Measurements from ENCODE around the gene TMEM131. TPM values are rescaled to one million over a fixed set of nuclear protein-coding genes. Genes with fewer than 3 reads are reported as not detected.
"Not testable (repeated sequence)": the region's sequence is repeated elsewhere in the genome, so short reads cannot be mapped to it uniquely, and the experiment has no call there.

TMEM131 gene
- total RNA-seq, 1 experiment from 2014 or later: 29.2 TPM

DNA sequence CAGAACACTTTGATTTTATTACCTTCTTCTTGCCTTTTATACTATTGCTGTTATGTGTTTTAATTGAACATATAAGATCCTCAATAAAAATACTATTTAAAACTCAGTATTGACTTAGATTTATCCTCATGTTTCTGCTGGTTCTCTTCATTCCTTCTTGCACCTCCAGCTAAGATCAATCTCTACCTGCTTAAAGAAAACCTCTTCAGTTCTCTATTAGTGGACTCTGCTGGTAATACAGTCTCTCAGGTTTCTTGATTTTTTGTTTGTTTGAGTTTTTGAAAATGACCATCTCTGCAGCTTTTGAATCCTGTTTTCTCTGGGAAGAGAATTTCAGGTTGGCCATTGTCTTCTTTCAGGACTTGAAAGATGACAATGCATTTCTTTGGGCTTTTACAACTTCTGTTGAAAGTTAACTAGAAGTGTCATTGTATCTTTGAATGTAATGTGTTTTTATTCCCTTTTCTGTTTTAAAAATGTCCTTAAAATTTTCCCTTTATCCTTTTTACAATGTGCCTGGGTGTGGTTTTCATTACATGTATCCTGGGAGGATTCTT, 29.8 kb upstream of the TMEM131 start:
- no peak overlapping the region for H3K4me3 Mint-ChIP-seq (ENCODE audit: low read depth, unreplicated experiment)
- no peak for DNase-seq
- no TSS peak for BruUV-seq (replicated peaks)
- no peaks in the 10 kb centered on the region for H3K9me3 Mint-ChIP-seq (ENCODE audit: low read depth, unreplicated experiment)
- peaks cover 46% of the 10 kb centered on the region for H3K27me3 Mint-ChIP-seq (ENCODE audit: unreplicated experiment)
- TF ChIP-seq, protein P1, sequence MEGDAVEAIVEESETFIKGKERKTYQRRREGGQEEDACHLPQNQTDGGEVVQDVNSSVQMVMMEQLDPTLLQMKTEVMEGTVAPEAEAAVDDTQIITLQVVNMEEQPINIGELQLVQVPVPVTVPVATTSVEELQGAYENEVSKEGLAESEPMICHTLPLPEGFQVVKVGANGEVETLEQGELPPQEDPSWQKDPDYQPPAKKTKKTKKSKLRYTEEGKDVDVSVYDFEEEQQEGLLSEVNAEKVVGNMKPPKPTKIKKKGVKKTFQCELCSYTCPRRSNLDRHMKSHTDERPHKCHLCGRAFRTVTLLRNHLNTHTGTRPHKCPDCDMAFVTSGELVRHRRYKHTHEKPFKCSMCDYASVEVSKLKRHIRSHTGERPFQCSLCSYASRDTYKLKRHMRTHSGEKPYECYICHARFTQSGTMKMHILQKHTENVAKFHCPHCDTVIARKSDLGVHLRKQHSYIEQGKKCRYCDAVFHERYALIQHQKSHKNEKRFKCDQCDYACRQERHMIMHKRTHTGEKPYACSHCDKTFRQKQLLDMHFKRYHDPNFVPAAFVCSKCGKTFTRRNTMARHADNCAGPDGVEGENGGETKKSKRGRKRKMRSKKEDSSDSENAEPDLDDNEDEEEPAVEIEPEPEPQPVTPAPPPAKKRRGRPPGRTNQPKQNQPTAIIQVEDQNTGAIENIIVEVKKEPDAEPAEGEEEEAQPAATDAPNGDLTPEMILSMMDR (IDR thresholded peaks at IDR 0.05; ENCODE audit: unreplicated experiment): no peak
- H3K27ac Mint-ChIP-seq (ENCODE audit: unreplicated experiment): no peak overlapping the region
- intact Hi-C loops (cut with micrococcal nuclease; ENCODE audit: unreplicated experiment): no loop called here
- H3K36me3 Mint-ChIP-seq (ENCODE audit: insufficient read depth, unreplicated experiment): no peaks in the 10 kb centered on the region
- CTCF ChIA-PET: no interaction called here
- H3K4me1 Mint-ChIP-seq (ENCODE audit: low read depth, unreplicated experiment): no peaks in the 10 kb centered on the region

DNA sequence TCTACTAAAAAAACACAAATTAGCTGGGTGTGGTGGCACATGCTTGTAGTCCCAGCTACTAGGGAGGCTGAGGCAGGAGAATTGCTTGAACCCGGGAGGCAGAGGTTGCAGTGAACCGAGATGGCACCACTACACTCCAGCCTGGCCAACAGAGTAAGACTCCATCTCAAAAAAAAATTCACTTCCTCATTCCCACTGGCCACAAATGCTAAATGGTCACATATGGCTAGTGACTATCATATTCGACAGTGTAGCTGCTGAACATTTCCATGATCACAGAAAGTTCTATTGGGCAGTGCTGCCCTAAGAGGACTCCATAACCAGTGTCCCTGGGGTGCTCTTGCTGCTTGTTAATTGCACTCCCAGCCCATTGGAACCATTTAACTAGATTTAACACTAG, 26.3 kb upstream of the TMEM131 start:
- H3K9me3 Mint-ChIP-seq (ENCODE audit: low read depth, unreplicated experiment); CTCF ChIA-PET; H3K4me3 Mint-ChIP-seq (ENCODE audit: low read depth, unreplicated experiment); H3K4me1 Mint-ChIP-seq (ENCODE audit: low read depth, unreplicated experiment); DNase-seq; H3K36me3 Mint-ChIP-seq (ENCODE audit: insufficient read depth, unreplicated experiment); H3K27ac Mint-ChIP-seq (ENCODE audit: unreplicated experiment); BruUV-seq (replicated peaks); intact Hi-C loops (cut with micrococcal nuclease; ENCODE audit: unreplicated experiment): not testable (repeated sequence)
- peaks cover 28% of the 10 kb centered on the region for H3K27me3 Mint-ChIP-seq (ENCODE audit: unreplicated experiment)

DNA sequence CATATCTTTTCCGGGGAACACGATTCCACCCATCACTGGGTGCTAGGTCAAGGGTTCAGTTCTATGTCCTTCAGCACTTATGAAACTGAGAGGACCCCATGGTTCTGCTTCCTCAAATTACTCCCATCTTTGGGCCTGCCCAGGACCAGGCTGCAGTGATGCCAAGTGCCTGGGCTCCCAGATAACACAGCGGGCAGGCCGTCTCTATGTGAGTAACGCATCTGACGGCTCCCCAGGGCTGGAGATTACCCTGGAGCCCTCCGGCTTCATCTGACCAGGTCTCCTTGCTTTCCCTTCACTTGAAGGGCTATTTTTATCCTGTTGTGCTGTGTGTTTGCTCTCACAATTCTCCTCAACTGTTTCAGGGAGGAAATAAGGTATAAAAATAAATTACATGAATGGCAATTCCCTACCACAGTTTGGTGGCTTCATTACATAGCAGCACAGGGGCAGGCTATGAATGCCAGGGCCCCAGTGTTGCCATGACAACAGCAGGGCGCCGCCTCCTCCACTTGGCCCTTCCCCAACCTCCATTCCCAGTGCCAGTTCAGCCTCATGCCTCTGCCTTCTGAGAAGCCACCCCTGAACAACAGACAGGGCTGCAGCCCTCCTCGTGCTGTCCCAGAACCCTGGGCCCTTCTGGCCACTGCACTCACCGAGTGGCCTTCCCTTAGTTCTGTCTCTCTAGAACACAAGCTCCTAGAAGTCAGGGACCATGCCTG, 25.4 kb upstream of the TMEM131 start:
- DNase-seq: no peak
- no TSS peak for BruUV-seq (replicated peaks)
- intact Hi-C loops (cut with micrococcal nuclease; ENCODE audit: unreplicated experiment): no loop called here
- TF ChIP-seq, protein P1 (IDR thresholded peaks at IDR 0.05; ENCODE audit: unreplicated experiment): no peak
- Mint-ChIP-seq H3K27ac (ENCODE audit: unreplicated experiment) (no peak overlapping the region), H3K4me3 (ENCODE audit: low read depth, unreplicated experiment) (no peak overlapping the region), H3K4me1 (ENCODE audit: low read depth, unreplicated experiment) (no peaks in the 10 kb centered on the region), H3K27me3 (ENCODE audit: unreplicated experiment) (peaks cover 25% of the 10 kb centered on the region), H3K36me3 (ENCODE audit: insufficient read depth, unreplicated experiment) (no peaks in the 10 kb centered on the region), H3K9me3 (ENCODE audit: low read depth, unreplicated experiment) (no peaks in the 10 kb centered on the region)
- CTCF ChIA-PET: no interaction called here

DNA sequence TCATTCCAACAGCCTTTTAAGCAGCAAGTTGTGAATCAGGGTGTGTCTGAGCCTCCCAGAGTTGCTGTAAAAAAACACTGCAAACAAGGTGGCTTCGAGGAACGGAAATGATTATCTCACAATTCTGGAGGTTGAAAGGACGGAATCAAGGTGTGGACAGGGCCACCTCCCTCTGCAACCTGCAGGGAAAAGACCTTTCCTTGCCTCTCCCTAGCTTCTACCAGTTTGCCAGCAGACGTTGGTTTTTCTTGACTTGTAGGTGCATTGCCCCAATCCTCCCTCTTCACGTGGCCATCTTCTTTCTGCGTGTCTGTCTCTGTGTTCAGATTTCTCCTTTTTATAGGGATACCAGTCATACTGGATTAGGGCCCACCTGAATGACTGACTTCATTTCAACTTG, 24.8 kb upstream of the TMEM131 start:
- intact Hi-C loops (cut with micrococcal nuclease; ENCODE audit: unreplicated experiment): no loop called here
- no peak overlapping the region for H3K27ac Mint-ChIP-seq (ENCODE audit: unreplicated experiment)
- TF ChIP-seq, protein P1 (IDR thresholded peaks at IDR 0.05; ENCODE audit: unreplicated experiment): no peak
- peaks cover 25% of the 10 kb centered on the region for H3K27me3 Mint-ChIP-seq (ENCODE audit: unreplicated experiment)
- no TSS peak for BruUV-seq (replicated peaks)
- no peaks in the 10 kb centered on the region for H3K9me3 Mint-ChIP-seq (ENCODE audit: low read depth, unreplicated experiment)
- H3K4me1 Mint-ChIP-seq (ENCODE audit: low read depth, unreplicated experiment): no peaks in the 10 kb centered on the region
- no peak overlapping the region for H3K4me3 Mint-ChIP-seq (ENCODE audit: low read depth, unreplicated experiment)
- no peak for DNase-seq
- H3K36me3 Mint-ChIP-seq (ENCODE audit: insufficient read depth, unreplicated experiment): no peaks in the 10 kb centered on the region
- CTCF ChIA-PET: no interaction called here
